Lung (tissue), 12 donors: ENCODE measurements around the gene DDA1. TPM values are rescaled to one million over a fixed set of nuclear protein-coding genes. Genes with fewer than 3 reads are reported as not detected.
"Not testable (repeated sequence)": the region's sequence is repeated elsewhere in the genome, so short reads cannot be mapped to it uniquely, and the experiment has no call there.

Experiments
- ATAC-seq: fragments of 200-7000 bp; cut with Tn5 transposase; one replicate; pipeline ENCODE4 v1.9.1; 2020; ENCODE audit warnings: moderate number of reproducible peaks; ENCODE audit not compliant: insufficient read depth, low FRiP score
- DNase-seq, 3 donors: peaks; one replicate each; pipeline ENCODE4 v3.0.0-alpha.2; 2013 to 2017
- H3K27ac ChIP-seq, 2 donors: one replicate each; pipeline ENCODE4 v1.5.1; 2013; ENCODE audit warnings: mild to moderate bottlenecking in 2 of 2, moderate library complexity in 2 of 2, control low read depth in 1 of 2, inconsistent platforms in 1 of 2, low read depth in 1 of 2, low read length in 1 of 2
- H3K27me3 ChIP-seq, 3 donors: one replicate each; pipeline ENCODE4 v1.5.1; 2013; ENCODE audit warnings: low read length in 2 of 3; ENCODE audit not compliant: control insufficient read depth in 3 of 3, insufficient read depth in 3 of 3
- H3K36me3 ChIP-seq, 4 donors: one replicate each; pipeline ENCODE4 v1.5.1; 2013; ENCODE audit warnings: low read length in 4 of 4, mild to moderate bottlenecking in 1 of 4, moderate library complexity in 1 of 4; ENCODE audit not compliant: control insufficient read depth in 4 of 4, insufficient read depth in 4 of 4
- H3K4me1 ChIP-seq, 5 donors: one replicate each; pipeline ENCODE4 v1.5.1; 2013; ENCODE audit warnings: low read length in 5 of 5, mild to moderate bottlenecking in 2 of 5, moderate library complexity in 1 of 5; ENCODE audit not compliant: control insufficient read depth in 5 of 5, insufficient read depth in 5 of 5
- H3K4me3 ChIP-seq: one replicate; pipeline ENCODE4 v1.5.1; 2013; ENCODE audit warnings: mild to moderate bottlenecking, control low read depth, moderate library complexity
- H3K9ac ChIP-seq, 2 donors: one replicate each; pipeline ENCODE4 v1.5.1; 2013; ENCODE audit warnings: low read length in 2 of 2, control low read depth in 1 of 2; ENCODE audit not compliant: insufficient read depth in 1 of 2
- H3K9me3 ChIP-seq, 4 donors: one replicate each; pipeline ENCODE4 v1.5.1; 2013; ENCODE audit warnings: low read length in 3 of 4, mild to moderate bottlenecking in 1 of 4, moderate library complexity in 1 of 4; ENCODE audit not compliant: control insufficient read depth in 4 of 4, insufficient read depth in 3 of 4
- WGBS, 2 donors: extraction: QIAGEN DNeasy Blood & Tissue Kit; methylation state at CpG; one replicate each; pipeline ENCODE4 v1.1.7; 2013; 5-methylcytosine and 5-hydroxymethylcytosine counted together
- polyA plus RNA-seq, 2 donors: library from polyadenylated mRNA; stranded (reverse); fragments of 200-250 nt; gene quantifications; one replicate each; pipeline ENCODE4 v1.2.1, GENCODE V29; 2013
- total RNA-seq, 2 donors: library from RNA; depleted of rRNA in 1 of 2; stranded (reverse); fragments of >200 nt in 1 of 2; gene quantifications; one replicate each; pipeline ENCODE4 v1.2.1, GENCODE V29; 2014 to 2021
- TF ChIP-seq, protein P1 (sequence below): IDR thresholded peaks from 2 replicates; pipeline ENCODE4 v1.5.1; 2012; ENCODE audit warnings: mild to moderate bottlenecking; ENCODE audit errors: control extremely low read depth, extremely low read depth
- donor health status: control.
- donor health status: control.
- donor health status: Bipolar disorder and iron deficiency.
- donor health status: healthy.
- donor health status: DM: yes; HTN: yes; CAD: no.

Gene DDA1
- total and polyA plus RNA-seq, 4 donors: 16.1 to 66.5 (median 50.5) TPM

DNA sequence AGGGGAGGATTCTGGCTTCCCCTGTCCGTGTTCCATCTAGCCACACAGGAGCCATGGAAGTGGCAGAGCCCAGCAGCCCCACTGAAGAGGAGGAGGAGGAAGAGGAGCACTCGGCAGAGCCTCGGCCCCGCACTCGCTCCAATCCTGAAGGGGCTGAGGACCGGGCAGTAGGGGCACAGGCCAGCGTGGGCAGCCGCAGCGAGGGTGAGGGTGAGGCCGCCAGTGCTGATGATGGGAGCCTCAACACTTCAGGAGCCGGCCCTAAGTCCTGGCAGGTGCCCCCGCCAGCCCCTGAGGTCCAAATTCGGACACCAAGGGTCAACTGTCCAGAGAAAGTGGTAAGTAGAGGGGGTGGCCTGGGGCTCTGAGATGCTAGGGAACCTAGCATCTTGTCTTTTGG, 40.6 kb upstream of the DDA1 start:
- H3K36me3 ChIP-seq: peaks cover 3 to 20% (median 12%) of the 10 kb centered on the region in 4 donors
- TF ChIP-seq, protein P1, sequence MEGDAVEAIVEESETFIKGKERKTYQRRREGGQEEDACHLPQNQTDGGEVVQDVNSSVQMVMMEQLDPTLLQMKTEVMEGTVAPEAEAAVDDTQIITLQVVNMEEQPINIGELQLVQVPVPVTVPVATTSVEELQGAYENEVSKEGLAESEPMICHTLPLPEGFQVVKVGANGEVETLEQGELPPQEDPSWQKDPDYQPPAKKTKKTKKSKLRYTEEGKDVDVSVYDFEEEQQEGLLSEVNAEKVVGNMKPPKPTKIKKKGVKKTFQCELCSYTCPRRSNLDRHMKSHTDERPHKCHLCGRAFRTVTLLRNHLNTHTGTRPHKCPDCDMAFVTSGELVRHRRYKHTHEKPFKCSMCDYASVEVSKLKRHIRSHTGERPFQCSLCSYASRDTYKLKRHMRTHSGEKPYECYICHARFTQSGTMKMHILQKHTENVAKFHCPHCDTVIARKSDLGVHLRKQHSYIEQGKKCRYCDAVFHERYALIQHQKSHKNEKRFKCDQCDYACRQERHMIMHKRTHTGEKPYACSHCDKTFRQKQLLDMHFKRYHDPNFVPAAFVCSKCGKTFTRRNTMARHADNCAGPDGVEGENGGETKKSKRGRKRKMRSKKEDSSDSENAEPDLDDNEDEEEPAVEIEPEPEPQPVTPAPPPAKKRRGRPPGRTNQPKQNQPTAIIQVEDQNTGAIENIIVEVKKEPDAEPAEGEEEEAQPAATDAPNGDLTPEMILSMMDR: no peak
- H3K4me1 ChIP-seq: peaks cover 0 to 6% (median 0%) of the 10 kb centered on the region in 5 donors
- ATAC-seq: no peak
- H3K4me3 ChIP-seq: no peak overlapping the region
- no peak overlapping the region for H3K27ac ChIP-seq
- H3K9me3 ChIP-seq: no peaks in the 10 kb centered on the region
- no peak overlapping the region for H3K9ac ChIP-seq
- H3K27me3 ChIP-seq: no peaks in the 10 kb centered on the region
- WGBS, 2 donors: 95 to 96% methylated on average over 13 of the region's 13 CpGs
- no peak for DNase-seq

DNA sequence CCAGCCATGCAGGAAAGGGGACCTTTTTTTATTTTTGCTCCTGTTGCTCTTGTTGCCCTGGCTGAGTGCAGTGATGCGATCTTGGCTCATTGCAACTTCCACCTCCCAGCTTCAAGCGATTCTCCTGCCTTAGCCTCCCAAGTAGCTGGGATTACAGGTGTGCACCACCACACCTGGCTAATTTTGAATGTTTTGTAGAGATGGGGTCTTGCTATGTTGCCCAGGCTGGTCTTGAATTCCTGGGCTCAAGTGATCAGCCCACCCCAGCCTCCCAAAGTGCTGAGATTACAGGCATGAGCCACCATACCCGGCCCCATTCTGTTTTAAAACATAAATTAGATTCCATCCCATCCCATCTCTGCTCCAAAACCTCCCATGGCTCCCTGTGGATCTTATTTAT, 34.5 kb upstream of the DDA1 start:
- not testable (repeated sequence) for H3K4me1 ChIP-seq, DNase-seq, H3K9me3 ChIP-seq, H3K27me3 ChIP-seq, H3K9ac ChIP-seq, ATAC-seq, H3K4me3 ChIP-seq, H3K27ac ChIP-seq
- 98% methylated on average over 3 of the region's 3 CpGs for WGBS, 2 donors
- H3K36me3 ChIP-seq: peaks cover 8 to 39% (median 37%) of the 10 kb centered on the region in 4 donors

DNA sequence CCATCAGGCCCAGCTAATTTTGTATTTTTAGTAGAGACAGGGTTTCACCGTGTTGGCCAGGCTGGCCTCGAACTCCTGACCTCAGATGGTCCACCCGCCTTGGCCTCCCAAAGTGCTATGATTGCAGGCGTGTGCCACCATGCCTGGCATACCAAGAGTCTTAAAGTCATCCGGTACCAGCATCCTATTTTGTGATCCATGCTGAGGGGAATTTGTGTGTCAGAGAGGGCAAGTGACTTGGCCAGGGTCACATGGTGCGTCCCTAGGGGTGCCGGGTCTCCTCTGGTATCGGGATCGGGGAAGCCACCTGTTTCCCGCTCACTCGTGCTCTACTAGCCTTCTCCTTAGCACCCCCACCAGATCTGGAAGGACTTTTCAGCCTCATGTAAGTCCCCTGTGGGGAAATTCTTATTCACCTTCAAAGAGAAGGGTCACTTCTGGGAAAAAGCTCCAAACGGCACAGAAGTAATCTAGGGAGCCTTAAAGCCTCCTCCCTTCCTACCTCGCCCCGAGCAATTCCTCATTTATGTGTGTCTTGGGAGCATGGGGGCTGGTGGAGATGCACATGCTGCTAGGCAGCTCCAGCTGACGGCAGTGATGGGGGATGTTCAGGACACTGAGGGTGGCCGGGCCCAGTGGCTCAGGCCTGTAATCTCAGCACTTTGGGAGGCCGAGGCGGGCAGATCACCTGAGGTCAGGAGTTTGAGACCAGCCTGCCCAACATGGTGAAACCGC, 33.8 kb upstream of the DDA1 start:
- H3K27me3 ChIP-seq: no peaks in the 10 kb centered on the region
- TF ChIP-seq, protein P1: no peak
- no peak overlapping the region for H3K4me3 ChIP-seq
- peaks cover 8 to 37% (median 34%) of the 10 kb centered on the region in 4 donors for H3K36me3 ChIP-seq
- H3K9ac ChIP-seq: no peak overlapping the region
- ATAC-seq (no peak), DNase-seq (no peak)
- 93% methylated on average over 19 of the region's 19 CpGs for WGBS, 2 donors
- H3K9me3 ChIP-seq: no peaks in the 10 kb centered on the region
- no peak overlapping the region for H3K27ac ChIP-seq
- H3K4me1 ChIP-seq: no peaks in the 10 kb centered on the region

DNA sequence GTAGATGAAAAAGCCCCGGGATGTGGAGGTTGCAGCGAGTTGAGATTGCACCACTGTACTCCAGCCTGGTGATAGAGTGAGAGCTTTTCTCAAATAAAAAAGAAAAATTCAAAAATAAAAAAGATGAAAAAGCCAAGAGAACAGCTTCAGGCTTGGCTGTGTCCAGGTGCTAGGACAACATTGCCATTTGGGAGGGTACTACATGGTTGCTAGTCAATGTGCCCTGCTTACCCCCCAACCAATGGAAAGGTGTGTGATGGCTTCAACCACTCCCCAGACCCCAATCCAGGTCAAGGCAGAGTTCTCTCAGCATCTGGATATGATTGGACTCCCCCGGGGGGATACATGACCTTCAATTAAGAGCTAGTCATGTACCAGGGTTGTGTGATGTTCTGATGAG, 29.9 kb upstream of the DDA1 start:
- H3K4me1 ChIP-seq: peaks cover 0 to 8% (median 0%) of the 10 kb centered on the region in 5 donors
- no peak overlapping the region for H3K4me3 ChIP-seq
- no peak overlapping the region for H3K9ac ChIP-seq
- WGBS, 2 donors: 66 to 96% methylated on average over 3 of the region's 3 CpGs
- DNase-seq (no peak), ATAC-seq (no peak)
- no peaks in the 10 kb centered on the region for H3K9me3 ChIP-seq
- TF ChIP-seq, protein P1: no peak
- no peak overlapping the region for H3K27ac ChIP-seq
- H3K36me3 ChIP-seq: peaks cover 3 to 21% (median 21%) of the 10 kb centered on the region in 4 donors
- H3K27me3 ChIP-seq: peaks cover 0 to 3% (median 0%) of the 10 kb centered on the region in 3 donors
